GM23338 (cell line): Measurements from ENCODE around the gene POLE. TPM values are rescaled to one million over a fixed set of nuclear protein-coding genes. Genes with fewer than 3 reads are reported as not detected.

Experiments used
- ATAC-seq: fragments of 200-7000 bp; cut with Tn5 transposase; 3 replicates; pipeline ENCODE4 v1.9.1; 2020
- DNase-seq: peaks from one replicate; pipeline ENCODE4 v3.0.0-alpha.2; 2015; ENCODE audit warnings: low spot score
- H2AFZ ChIP-seq: fragments of 200-600 bp; sonication (generic); 2 replicates; pipeline ENCODE4 v1.8.0; 2016; ENCODE audit warnings: antibody characterized with exemption, mild to moderate bottlenecking, moderate library complexity
- H3F3A ChIP-seq: fragments of 200-600 bp; sonication (generic); replicated peaks from 2 replicates; pipeline ENCODE4 v1.8.0; 2017; ENCODE audit warnings: antibody characterized with exemption, mixed run types, low read depth
- H3K27ac ChIP-seq: fragments of 200-600 bp; sonication (generic); 2 replicates; pipeline ENCODE4 v1.6.1; 2016; ENCODE audit warnings: low read depth
- H3K27me3 ChIP-seq: fragments of 200-600 bp; sonication (generic); 2 replicates; pipeline ENCODE4 v1.8.0; 2016; ENCODE audit warnings: mild to moderate bottlenecking, mixed run types, moderate library complexity; ENCODE audit not compliant: insufficient read depth
- H3K36me3 ChIP-seq: fragments of 200-600 bp; sonication (generic); 2 replicates; pipeline ENCODE4 v1.8.0; 2016; ENCODE audit warnings: mild to moderate bottlenecking; ENCODE audit not compliant: insufficient read depth
- H3K4me1 ChIP-seq: fragments of 200-600 bp; sonication (generic); 2 replicates; pipeline ENCODE4 v1.8.0; 2016; ENCODE audit warnings: mild to moderate bottlenecking, moderate library complexity; ENCODE audit not compliant: insufficient read depth
- H3K4me2 ChIP-seq: fragments of 200-600 bp; sonication (generic); 2 replicates; pipeline ENCODE4 v1.7.1; 2017; ENCODE audit warnings: mixed run types
- H3K4me3 ChIP-seq: fragments of 200-600 bp; sonication (generic); 2 replicates; pipeline ENCODE4 v1.6.1; 2016; ENCODE audit warnings: mixed run types
- H3K79me2 ChIP-seq: fragments of 200-600 bp; sonication (generic); replicated peaks from 2 replicates; pipeline ENCODE4 v1.8.0; 2017; ENCODE audit warnings: mild to moderate bottlenecking; ENCODE audit not compliant: insufficient read depth
- H3K9me2 ChIP-seq: fragments of 200-600 bp; sonication (generic); 2 replicates; pipeline ENCODE4 v1.8.0; 2017; ENCODE audit not compliant: insufficient read depth
- H4K20me1 ChIP-seq: fragments of 200-600 bp; sonication (generic); replicated peaks from 2 replicates; pipeline ENCODE4 v1.8.0; 2017; ENCODE audit warnings: mild to moderate bottlenecking; ENCODE audit not compliant: insufficient read depth
- H3K27ac Mint-ChIP-seq: 2 replicates; pipeline ENCODE4 v1.8.0; 2020; ENCODE audit warnings: inconsistent platforms, mild to moderate bottlenecking, moderate library complexity, mixed read lengths
- H3K27me3 Mint-ChIP-seq: 3 replicates; pipeline ENCODE4 v1.8.0; 2022; ENCODE audit warnings: low read depth, mild to moderate bottlenecking, moderate library complexity, mixed read lengths, inconsistent platforms; ENCODE audit not compliant: insufficient read depth, poor library complexity
- H3K36me3 Mint-ChIP-seq: 3 replicates; pipeline ENCODE4 v1.8.0; 2021; ENCODE audit warnings: low read depth, mild to moderate bottlenecking, inconsistent platforms, moderate library complexity, mixed read lengths
- H3K4me1 Mint-ChIP-seq: 3 replicates; pipeline ENCODE4 v1.8.0; 2020; ENCODE audit warnings: mild to moderate bottlenecking, inconsistent platforms, mixed read lengths
- H3K4me3 Mint-ChIP-seq: 3 replicates; pipeline ENCODE4 v1.8.0; 2021; ENCODE audit warnings: moderate library complexity, mild to moderate bottlenecking, inconsistent platforms, mixed read lengths
- H3K9me3 Mint-ChIP-seq: 3 replicates; pipeline ENCODE4 v1.8.0; 2020; ENCODE audit warnings: moderate library complexity, mild to moderate bottlenecking, inconsistent platforms, mixed read lengths
- ETS1 ChIP-seq: IDR thresholded peaks from 2 replicates; pipeline ENCODE4 v1.6.1; 2016; ENCODE audit warnings: antibody characterized with exemption
- EZH2 ChIP-seq: fragments of 200-600 bp; sonication (generic); IDR thresholded peaks from one replicate; pipeline ENCODE4 v1.8.0; 2017; ENCODE audit warnings: antibody characterized with exemption, mild to moderate bottlenecking, low read depth; ENCODE audit not compliant: unreplicated experiment
- NANOG ChIP-seq: IDR thresholded peaks from 2 replicates; pipeline ENCODE4 v1.6.1; 2016; ENCODE audit warnings: antibody characterized with exemption, borderline replicate concordance
- POLR2AphosphoS5 ChIP-seq: IDR thresholded peaks from 2 replicates; pipeline ENCODE4 v1.6.1; 2016; ENCODE audit warnings: antibody characterized with exemption, low read depth
- STAT1 ChIP-seq: IDR thresholded peaks from one replicate; pipeline ENCODE4 v1.6.1; 2016; ENCODE audit warnings: antibody characterized with exemption; ENCODE audit not compliant: unreplicated experiment
- ZNF331 ChIP-seq: fragments of 250-450 bp; sonication (Bioruptor Pico); IDR thresholded peaks from 2 replicates; pipeline ENCODE4 v1.5.0; 2020; ENCODE audit warnings: low read depth, mild to moderate bottlenecking, moderate library complexity
- ZNF462 ChIP-seq: fragments of 250-450 bp; sonication (Bioruptor Pico); IDR thresholded peaks from 2 replicates; pipeline ENCODE4 v1.5.0; 2020; ENCODE audit warnings: mild to moderate bottlenecking, moderate library complexity
- polyA plus RNA-seq: library from polyadenylated mRNA; unstranded; fragments of >200 nt; fragmentation: Nextera tagmentation; extraction: Ambion mirVana; gene quantifications from 2 replicates; pipeline ENCODE4 v1.2.1, GENCODE V29; 2016
- total RNA-seq: library from RNA; depleted of rRNA; stranded (reverse); fragments of >200 nt; shearing (Covaris generic); gene quantifications from 2 replicates; pipeline ENCODE4 v1.2.3, GENCODE V29; 2014

Gene POLE
- total and polyA plus RNA-seq, 2 experiments from 2014 or later = 33.6 to 125 TPM

- Mint-ChIP-seq H3K4me3 (no peak overlapping the region), H3K4me1 (peaks cover under 1% of the 10 kb centered on the region; the same call in 1 of the 3 replicates), H3K9me3 (peaks cover 6% of the 10 kb centered on the region), H3K36me3 (no peaks in the 10 kb centered on the region; the same call in 2 of the 3 replicates), H3K27ac (no peak overlapping the region), H3K27me3 (peaks cover 85% of the 10 kb centered on the region)
- DNase-seq (no peak), ATAC-seq (no peak)
- Histone ChIP-seq H3K4me3 (no peak overlapping the region), H3K4me2 (no peak overlapping the region), H3K9me2 (no peaks in the 10 kb centered on the region), H2AFZ (no peak overlapping the region), H3F3A (no peaks in the 10 kb centered on the region), H3K27ac (no peak overlapping the region), H3K79me2 (no peaks in the 10 kb centered on the region), H3K4me1 (peaks cover 4% of the 10 kb centered on the region), H3K36me3 (no peaks in the 10 kb centered on the region), H3K27me3 (peaks cover 90% of the 10 kb centered on the region), H4K20me1 (peaks cover 5% of the 10 kb centered on the region; the same call in 1 of the 2 replicates)
- TF ChIP-seq ETS1 = no peak
- no peak for TF ChIP-seq EZH2
- no peak for TF ChIP-seq POLR2AphosphoS5
Measured at GRCh38 chr12:132588821-132589669, 98.1 kb downstream of the POLE start.

GRCh38 chr12:132588319-132588718 lies 98.8 kb downstream of the POLE start:
- peaks cover 3% of the 10 kb centered on the region; the same call in 1 of the 3 replicates for H3K9me3 Mint-ChIP-seq
- H3K4me1 Mint-ChIP-seq = peaks cover 5% of the 10 kb centered on the region
- H3K36me3 Mint-ChIP-seq = no peaks in the 10 kb centered on the region; the same call in 2 of the 3 replicates
- ATAC-seq (no peak), DNase-seq (no peak)
- Histone ChIP-seq H3K9me2 (no peaks in the 10 kb centered on the region), H3K27ac (no peak overlapping the region), H3K27me3 (peaks cover 89% of the 10 kb centered on the region), H3K4me1 (peaks cover 7% of the 10 kb centered on the region), H3K4me2 (no peak overlapping the region), H3K36me3 (no peaks in the 10 kb centered on the region), H3K4me3 (no peak overlapping the region), H2AFZ (no peak overlapping the region), H3K79me2 (no peaks in the 10 kb centered on the region), H3F3A (no peaks in the 10 kb centered on the region), H4K20me1 (peaks cover 6% of the 10 kb centered on the region; the same call in 1 of the 2 replicates)
- H3K4me3 Mint-ChIP-seq = no peak overlapping the region
- TF ChIP-seq ETS1 = no peak
- no peak for TF ChIP-seq NANOG
- TF ChIP-seq ZNF462 (CRISPR knock-in tag) = no peak
- no peak for TF ChIP-seq ZNF331
- TF ChIP-seq STAT1 = no peak
- H3K27ac Mint-ChIP-seq = no peak overlapping the region
- H3K27me3 Mint-ChIP-seq = peaks cover 85% of the 10 kb centered on the region
